ENCODE measurements around the gene USP22.

DNA sequence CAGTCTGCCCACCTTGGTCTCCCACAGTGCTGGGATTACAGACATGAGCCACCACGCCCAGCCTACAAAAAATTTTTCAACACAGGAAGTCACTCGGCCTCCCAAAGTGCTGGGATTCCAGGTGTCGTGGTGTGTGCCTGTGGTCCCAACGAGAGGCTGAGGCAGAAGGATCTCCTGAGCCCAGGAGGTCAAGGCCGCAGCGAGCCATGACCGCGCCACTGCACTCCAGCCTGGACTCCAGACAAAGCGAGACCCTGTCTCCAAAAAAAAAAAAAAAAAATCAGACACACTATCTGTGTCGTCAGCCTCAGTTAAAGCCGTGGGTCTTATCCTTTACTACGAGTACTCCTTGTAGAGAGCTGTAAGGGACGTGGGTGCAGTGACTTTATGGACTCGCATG lies 15.8 kb downstream of the USP22 start:
- TF ChIP-seq, protein P1, sequence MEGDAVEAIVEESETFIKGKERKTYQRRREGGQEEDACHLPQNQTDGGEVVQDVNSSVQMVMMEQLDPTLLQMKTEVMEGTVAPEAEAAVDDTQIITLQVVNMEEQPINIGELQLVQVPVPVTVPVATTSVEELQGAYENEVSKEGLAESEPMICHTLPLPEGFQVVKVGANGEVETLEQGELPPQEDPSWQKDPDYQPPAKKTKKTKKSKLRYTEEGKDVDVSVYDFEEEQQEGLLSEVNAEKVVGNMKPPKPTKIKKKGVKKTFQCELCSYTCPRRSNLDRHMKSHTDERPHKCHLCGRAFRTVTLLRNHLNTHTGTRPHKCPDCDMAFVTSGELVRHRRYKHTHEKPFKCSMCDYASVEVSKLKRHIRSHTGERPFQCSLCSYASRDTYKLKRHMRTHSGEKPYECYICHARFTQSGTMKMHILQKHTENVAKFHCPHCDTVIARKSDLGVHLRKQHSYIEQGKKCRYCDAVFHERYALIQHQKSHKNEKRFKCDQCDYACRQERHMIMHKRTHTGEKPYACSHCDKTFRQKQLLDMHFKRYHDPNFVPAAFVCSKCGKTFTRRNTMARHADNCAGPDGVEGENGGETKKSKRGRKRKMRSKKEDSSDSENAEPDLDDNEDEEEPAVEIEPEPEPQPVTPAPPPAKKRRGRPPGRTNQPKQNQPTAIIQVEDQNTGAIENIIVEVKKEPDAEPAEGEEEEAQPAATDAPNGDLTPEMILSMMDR (IDR thresholded peaks at IDR 0.05; ENCODE audit: low read depth, low read length, poor library complexity, severe bottlenecking) = no peak
- TF ChIP-seq EZH2phosphoT487 (IDR thresholded peaks at IDR 0.05; ENCODE audit: borderline replicate concordance, low read length) = no peak

Data from DOHH2 (cell line).